Breast epithelium (tissue), 4 donors: ENCODE data around the gene ADCK1. TPM values are rescaled to one million over a fixed set of nuclear protein-coding genes. Genes with fewer than 3 reads are reported as not detected.

Experiments used
- DNase-seq, 2 donors: peaks; one replicate each; pipeline ENCODE4 v3.0.0-alpha.2; 2019; ENCODE audit warnings: low spot score in 2 of 2
- H3K27ac ChIP-seq, 2 donors: fragments of 200-600 bp; sonication (generic) in 1 of 2; one replicate each; pipeline ENCODE4 v1.5.1; 2016 to 2019; ENCODE audit warnings: mild to moderate bottlenecking in 1 of 2
- H3K27me3 ChIP-seq, 2 donors: fragments of 200-600 bp; sonication (generic) in 1 of 2; one replicate each; pipeline versions ENCODE4 v1.5.1 to v1.6.0; 2017 to 2019; ENCODE audit warnings: control low read depth in 1 of 2, mild to moderate bottlenecking in 1 of 2
- H3K36me3 ChIP-seq: fragments of 200-600 bp; one replicate; pipeline ENCODE4 v1.5.1; 2019
- H3K4me1 ChIP-seq, 2 donors: fragments of 200-600 bp; sonication (generic); one replicate each; pipeline ENCODE4 v1.5.1; 2016 to 2019; ENCODE audit warnings: control low read depth in 1 of 2
- H3K4me3 ChIP-seq, 3 donors: fragments of 200-600 bp; sonication (generic); 1 replicate in 2 of 3; 2 replicates in 1 of 3; pipeline ENCODE4 v1.5.1; 2016 to 2019; ENCODE audit warnings: mild to moderate bottlenecking in 3 of 3, moderate library complexity in 2 of 3
- H3K9me3 ChIP-seq, 2 donors: fragments of 200-600 bp; sonication (generic) in 1 of 2; one replicate each; pipeline ENCODE4 v1.5.1; 2016 to 2019; ENCODE audit warnings: control low read depth in 1 of 2
- POLR2A ChIP-seq: fragments of 450-650 bp; IDR thresholded peaks from one replicate; pipeline ENCODE4 v1.6.1; 2016; ENCODE audit warnings: antibody characterized with exemption, mild to moderate bottlenecking, moderate library complexity
- POLR2AphosphoS5 ChIP-seq, 3 donors: sonication (generic); formaldehyde crosslinking; IDR thresholded peaks; one replicate each; pipeline ENCODE4 v1.6.1; 2017; ENCODE audit warnings: antibody characterized with exemption in 3 of 3
- intact Hi-C: fragments of 100-400 bp; cut with DNase I; formaldehyde crosslinking; loops from one replicate; pipeline ENCODE4 v1.15.1; 2023; ENCODE audit warnings: low total_unique reads
- total RNA-seq, 3 donors: library from RNA; depleted of rRNA; stranded (reverse); fragments of >200 nt; gene quantifications; one replicate each; pipeline ENCODE4 v1.1.0, GENCODE V29; 2016
- TF ChIP-seq, protein P1 (sequence below), 3 donors: fragments of 450-650 bp; IDR thresholded peaks; one replicate each; pipeline ENCODE4 v1.5.1; 2016 to 2017; ENCODE audit warnings: antibody characterized with exemption in 3 of 3, mild to moderate bottlenecking in 3 of 3, moderate library complexity in 3 of 3

ADCK1 gene
- total RNA-seq, 3 donors from 2014 or later = 4.6 to 8.3 (median 4.9) TPM

DNA sequence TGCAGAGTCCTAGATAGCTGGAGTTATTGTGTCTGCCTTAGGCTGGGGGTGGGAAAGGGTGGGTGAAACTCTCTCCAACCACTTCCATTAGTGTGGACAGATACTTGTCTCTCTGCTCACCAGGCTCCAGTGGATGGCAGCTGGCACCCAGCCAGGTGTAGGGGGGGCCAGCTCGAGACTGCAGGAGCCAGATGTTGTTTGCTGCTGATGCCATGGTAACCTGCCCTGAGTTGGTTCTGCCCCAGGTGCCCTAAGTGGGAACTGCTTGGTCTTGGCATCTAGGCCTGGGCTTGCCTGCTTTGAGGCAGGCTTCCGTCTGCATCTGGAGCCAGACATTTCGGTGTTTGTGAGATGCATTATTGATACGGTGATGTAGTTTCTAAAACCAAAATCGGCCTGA lies 82.2 kb downstream of the ADCK1 start:
- H3K36me3 ChIP-seq = no peaks in the 10 kb centered on the region
- H3K27ac ChIP-seq = peak overlapping the region in 1 of 2 donors; percentile 33
- H3K4me3 ChIP-seq = no peak overlapping the region
- no peaks in the 10 kb centered on the region for H3K27me3 ChIP-seq
- no peak for DNase-seq
- no peaks in the 10 kb centered on the region for H3K9me3 ChIP-seq
- TF ChIP-seq POLR2A (no peak), POLR2AphosphoS5 (IDR thresholded peaks at IDR 0.05) (no peak)
- TF ChIP-seq, protein P1, sequence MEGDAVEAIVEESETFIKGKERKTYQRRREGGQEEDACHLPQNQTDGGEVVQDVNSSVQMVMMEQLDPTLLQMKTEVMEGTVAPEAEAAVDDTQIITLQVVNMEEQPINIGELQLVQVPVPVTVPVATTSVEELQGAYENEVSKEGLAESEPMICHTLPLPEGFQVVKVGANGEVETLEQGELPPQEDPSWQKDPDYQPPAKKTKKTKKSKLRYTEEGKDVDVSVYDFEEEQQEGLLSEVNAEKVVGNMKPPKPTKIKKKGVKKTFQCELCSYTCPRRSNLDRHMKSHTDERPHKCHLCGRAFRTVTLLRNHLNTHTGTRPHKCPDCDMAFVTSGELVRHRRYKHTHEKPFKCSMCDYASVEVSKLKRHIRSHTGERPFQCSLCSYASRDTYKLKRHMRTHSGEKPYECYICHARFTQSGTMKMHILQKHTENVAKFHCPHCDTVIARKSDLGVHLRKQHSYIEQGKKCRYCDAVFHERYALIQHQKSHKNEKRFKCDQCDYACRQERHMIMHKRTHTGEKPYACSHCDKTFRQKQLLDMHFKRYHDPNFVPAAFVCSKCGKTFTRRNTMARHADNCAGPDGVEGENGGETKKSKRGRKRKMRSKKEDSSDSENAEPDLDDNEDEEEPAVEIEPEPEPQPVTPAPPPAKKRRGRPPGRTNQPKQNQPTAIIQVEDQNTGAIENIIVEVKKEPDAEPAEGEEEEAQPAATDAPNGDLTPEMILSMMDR (IDR thresholded peaks at IDR 0.05) = no peak
- no peaks in the 10 kb centered on the region for H3K4me1 ChIP-seq
- intact Hi-C loops = no loop called here

DNA sequence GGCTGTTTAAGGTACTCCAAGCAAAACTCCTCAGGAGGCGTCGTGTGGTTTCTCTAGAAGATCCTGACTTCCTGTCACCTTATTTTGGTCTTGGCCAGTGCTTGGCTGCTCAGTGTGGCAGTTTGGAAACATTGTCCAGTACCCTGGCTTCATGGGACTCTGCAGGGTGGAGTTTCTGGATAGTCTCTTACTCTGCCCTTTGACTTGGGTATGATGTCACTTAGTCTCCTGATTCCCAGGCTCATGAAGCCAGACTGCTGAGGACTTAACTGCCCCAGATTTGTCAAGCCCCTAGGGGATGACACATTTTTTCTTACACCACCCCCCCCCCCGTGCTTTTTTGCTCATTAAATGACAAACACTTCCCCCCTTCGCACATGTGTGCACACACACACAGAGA lies 82.7 kb downstream of the ADCK1 start:
- no peak for DNase-seq
- intact Hi-C loops = no loop called here

DNA sequence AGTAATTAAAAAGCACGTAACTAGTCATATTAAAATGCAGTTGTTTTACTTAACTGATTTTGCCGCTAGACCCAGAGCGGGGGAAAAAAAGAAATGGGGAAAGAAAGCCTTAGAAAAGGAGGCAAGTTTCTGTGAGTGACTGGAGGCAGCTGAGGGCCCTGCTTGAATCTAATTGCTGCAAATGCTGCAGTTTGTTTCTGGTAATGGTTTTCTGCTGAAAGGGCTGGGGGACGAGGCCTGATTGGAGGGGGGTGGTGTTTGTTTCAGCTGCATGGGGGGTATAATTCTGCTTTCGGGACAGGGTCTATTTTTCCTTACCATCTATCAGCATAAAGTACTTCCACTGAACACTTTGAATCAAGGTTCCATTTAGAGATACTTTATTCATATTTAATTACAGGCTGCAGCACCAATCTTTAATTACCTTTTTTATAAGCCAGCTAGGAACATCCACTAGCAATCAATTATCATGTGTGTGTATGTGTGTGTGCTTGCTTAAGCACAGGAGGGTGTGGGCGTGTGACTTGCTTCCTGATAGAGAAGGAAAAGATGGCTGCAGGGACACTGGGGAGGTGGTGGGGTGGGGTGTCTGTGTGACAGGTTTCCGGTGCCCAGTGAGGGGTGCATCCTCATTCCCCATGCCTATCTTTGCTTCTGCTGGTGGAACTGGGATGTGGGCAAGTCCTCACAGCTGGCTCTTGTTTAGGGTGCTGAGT lies 83.4 kb downstream of the ADCK1 start:
- Histone ChIP-seq H3K4me1 (no peaks in the 10 kb centered on the region), H3K4me3 (no peak overlapping the region), H3K27ac (no peak overlapping the region), H3K9me3 (no peaks in the 10 kb centered on the region), H3K36me3 (no peaks in the 10 kb centered on the region), H3K27me3 (no peaks in the 10 kb centered on the region)
- no peak for TF ChIP-seq POLR2A
- no peak for TF ChIP-seq POLR2AphosphoS5 (IDR thresholded peaks at IDR 0.05)
- TF ChIP-seq, protein P1 (IDR thresholded peaks at IDR 0.05) = no peak
- DNase-seq = no peak
- intact Hi-C loops = no loop called here

More for the DNA sequence above, 82.7 kb downstream of the ADCK1 start:
- Histone ChIP-seq H3K36me3 (no peaks in the 10 kb centered on the region), H3K27ac (peak overlapping the region in 1 of 2 donors; percentile 33), H3K4me1 (no peaks in the 10 kb centered on the region), H3K27me3 (no peaks in the 10 kb centered on the region), H3K4me3 (no peak overlapping the region), H3K9me3 (no peaks in the 10 kb centered on the region)
- TF ChIP-seq POLR2A (no peak), POLR2AphosphoS5 (IDR thresholded peaks at IDR 0.05) (no peak)
- TF ChIP-seq, protein P1 (IDR thresholded peaks at IDR 0.05) = no peak

DNA sequence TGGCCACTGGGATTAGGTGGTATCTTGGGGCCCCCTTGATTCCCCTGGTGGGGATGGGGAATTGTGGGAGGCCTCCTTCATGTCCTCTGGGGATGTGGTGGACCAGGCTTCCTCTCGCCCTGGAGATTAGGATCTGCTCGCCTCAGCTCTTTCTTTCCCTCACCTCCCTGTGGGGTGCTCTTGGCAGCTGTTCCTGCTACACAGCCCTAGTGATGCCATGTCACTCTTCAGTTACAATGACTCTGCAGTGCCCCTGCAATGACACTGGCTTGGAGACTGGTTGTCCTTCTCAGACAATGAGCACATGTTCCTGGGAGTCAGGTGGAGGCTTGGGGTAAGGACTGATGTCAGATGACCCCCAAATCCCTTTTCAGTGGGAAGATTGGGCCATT lies 83.9 kb downstream of the ADCK1 start:
- TF ChIP-seq POLR2AphosphoS5 (IDR thresholded peaks at IDR 0.05) (no peak), POLR2A (no peak)
- TF ChIP-seq, protein P1 (IDR thresholded peaks at IDR 0.05) = no peak
- Histone ChIP-seq H3K27me3 (no peaks in the 10 kb centered on the region), H3K4me1 (no peaks in the 10 kb centered on the region), H3K36me3 (no peaks in the 10 kb centered on the region), H3K4me3 (no peak overlapping the region), H3K9me3 (no peaks in the 10 kb centered on the region), H3K27ac (no peak overlapping the region)
- intact Hi-C loops = no loop called here
- no peak for DNase-seq

DNA sequence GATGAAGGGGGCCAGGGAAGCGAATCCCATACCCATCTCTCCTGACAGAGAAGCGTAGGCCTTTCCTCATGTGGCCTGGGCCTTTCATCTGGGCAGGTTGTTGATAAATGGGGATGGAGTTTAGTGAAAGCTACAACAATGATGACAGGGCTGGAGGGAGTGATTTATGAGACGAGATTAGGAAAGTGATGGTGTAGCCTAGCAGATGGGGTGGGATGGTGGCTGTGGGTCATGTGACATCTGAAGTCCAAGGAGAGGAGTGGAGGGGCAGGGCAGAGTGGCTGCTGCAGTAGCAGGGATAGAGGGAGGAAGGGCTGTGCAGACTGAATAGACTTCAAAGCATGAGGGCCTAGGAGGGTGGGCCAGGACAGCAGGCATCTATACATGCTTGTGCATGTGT lies 85.5 kb downstream of the ADCK1 start:
- no peaks in the 10 kb centered on the region for H3K9me3 ChIP-seq
- no peak overlapping the region for H3K27ac ChIP-seq
- no peaks in the 10 kb centered on the region for H3K4me1 ChIP-seq
- no peaks in the 10 kb centered on the region for H3K27me3 ChIP-seq
- DNase-seq = no peak
- no peaks in the 10 kb centered on the region for H3K36me3 ChIP-seq
- TF ChIP-seq POLR2AphosphoS5 (IDR thresholded peaks at IDR 0.05) = no peak
- TF ChIP-seq, protein P1 (IDR thresholded peaks at IDR 0.05) = no peak
- TF ChIP-seq POLR2A = no peak
- intact Hi-C loops = no loop called here
- no peak overlapping the region for H3K4me3 ChIP-seq
